ENCODE data around the gene MPST.
"Not testable (repeated sequence)": the region's sequence is repeated elsewhere in the genome, so short reads cannot be mapped to it uniquely, and the experiment has no call there.

The MPST gene

GRCh38 chr22:37070744-37071143 lies 51.2 kb downstream of the MPST start:
- Histone ChIP-seq H3F3A (ENCODE audit: control insufficient read depth, insufficient read depth) (no peaks in the 10 kb centered on the region), H3K27me3 (ENCODE audit: control insufficient read depth, low read length) (no peaks in the 10 kb centered on the region), H4K20me1 (ENCODE audit: control insufficient read depth, insufficient read depth, low read depth, low read length) (no peaks in the 10 kb centered on the region), H3K9me3 (ENCODE audit: control insufficient read depth, insufficient read depth, low read length) (no peaks in the 10 kb centered on the region), H3K4me2 (ENCODE audit: low read length) (no peak overlapping the region), H3K9me2 (replicated peaks; ENCODE audit: control insufficient read depth, low read length) (no peaks in the 10 kb centered on the region), H3K27ac (ENCODE audit: low read depth, low read length) (no peak overlapping the region), H3K4me1 (ENCODE audit: control insufficient read depth, low read length) (no peaks in the 10 kb centered on the region), H3K36me3 (ENCODE audit: control insufficient read depth, low read length) (no peaks in the 10 kb centered on the region), H3K79me2 (ENCODE audit: control insufficient read depth, low read length) (no peaks in the 10 kb centered on the region), H3K4me3 (ENCODE audit: low read length) (no peak overlapping the region)
- no peak for TF ChIP-seq EZH2phosphoT487 (IDR thresholded peaks at IDR 0.05; ENCODE audit: borderline replicate concordance, low read length)
- no peak for TF ChIP-seq CTCF (IDR thresholded peaks at IDR 0.05; ENCODE audit: low read depth, low read length, poor library complexity, severe bottlenecking)

GRCh38 chr22:37071850-37072592 lies 52.5 kb downstream of the MPST start:
- H3K4me3 ChIP-seq (ENCODE audit: low read length); H3K9me2 ChIP-seq (replicated peaks; ENCODE audit: control insufficient read depth, low read length); H3K27ac ChIP-seq (ENCODE audit: low read depth, low read length); H3K27me3 ChIP-seq (ENCODE audit: control insufficient read depth, low read length); H3K4me1 ChIP-seq (ENCODE audit: control insufficient read depth, low read length); H3K9me3 ChIP-seq (ENCODE audit: control insufficient read depth, insufficient read depth, low read length); H3K36me3 ChIP-seq (ENCODE audit: control insufficient read depth, low read length); H3F3A ChIP-seq (ENCODE audit: control insufficient read depth, insufficient read depth); H3K4me2 ChIP-seq (ENCODE audit: low read length); H4K20me1 ChIP-seq (ENCODE audit: control insufficient read depth, insufficient read depth, low read depth, low read length); H3K79me2 ChIP-seq (ENCODE audit: control insufficient read depth, low read length): not testable (repeated sequence)

GRCh38 chr22:37072673-37073072 lies 53.1 kb downstream of the MPST start:
- peaks cover 9% of the 10 kb centered on the region for H3K27me3 ChIP-seq (ENCODE audit: control insufficient read depth, low read length)
- no peaks in the 10 kb centered on the region for H3K4me1 ChIP-seq (ENCODE audit: control insufficient read depth, low read length)
- no peaks in the 10 kb centered on the region for H4K20me1 ChIP-seq (ENCODE audit: control insufficient read depth, insufficient read depth, low read depth, low read length)
- no peak overlapping the region for H3K4me3 ChIP-seq (ENCODE audit: low read length)
- H3K79me2 ChIP-seq (ENCODE audit: control insufficient read depth, low read length) = no peaks in the 10 kb centered on the region
- H3K9me3 ChIP-seq (ENCODE audit: control insufficient read depth, insufficient read depth, low read length) = no peaks in the 10 kb centered on the region
- no peaks in the 10 kb centered on the region for H3F3A ChIP-seq (ENCODE audit: control insufficient read depth, insufficient read depth)
- TF ChIP-seq CTCF (IDR thresholded peaks at IDR 0.05; ENCODE audit: low read depth, low read length, poor library complexity, severe bottlenecking) = no peak
- TF ChIP-seq EZH2phosphoT487 (IDR thresholded peaks at IDR 0.05; ENCODE audit: borderline replicate concordance, low read length) = no peak
- no peak overlapping the region for H3K4me2 ChIP-seq (ENCODE audit: low read length)
- H3K9me2 ChIP-seq (replicated peaks; ENCODE audit: control insufficient read depth, low read length) = no peaks in the 10 kb centered on the region
- no peak overlapping the region for H3K27ac ChIP-seq (ENCODE audit: low read depth, low read length)
- no peaks in the 10 kb centered on the region for H3K36me3 ChIP-seq (ENCODE audit: control insufficient read depth, low read length)

GRCh38 chr22:37074537-37074936 lies 55.0 kb downstream of the MPST start:
- Histone ChIP-seq H3K9me3 (ENCODE audit: control insufficient read depth, insufficient read depth, low read length) (no peaks in the 10 kb centered on the region), H3K4me2 (ENCODE audit: low read length) (no peak overlapping the region), H3K79me2 (ENCODE audit: control insufficient read depth, low read length) (no peaks in the 10 kb centered on the region), H4K20me1 (ENCODE audit: control insufficient read depth, insufficient read depth, low read depth, low read length) (no peaks in the 10 kb centered on the region), H3K4me1 (ENCODE audit: control insufficient read depth, low read length) (peaks cover 16% of the 10 kb centered on the region), H3K27ac (ENCODE audit: low read depth, low read length) (no peak overlapping the region), H3K27me3 (ENCODE audit: control insufficient read depth, low read length) (peaks cover 11% of the 10 kb centered on the region), H3K36me3 (ENCODE audit: control insufficient read depth, low read length) (no peaks in the 10 kb centered on the region), H3K4me3 (ENCODE audit: low read length) (no peak overlapping the region), H3K9me2 (replicated peaks; ENCODE audit: control insufficient read depth, low read length) (no peaks in the 10 kb centered on the region), H3F3A (ENCODE audit: control insufficient read depth, insufficient read depth) (no peaks in the 10 kb centered on the region)
- TF ChIP-seq EZH2phosphoT487 (IDR thresholded peaks at IDR 0.05; ENCODE audit: borderline replicate concordance, low read length) (no peak), CTCF (IDR thresholded peaks at IDR 0.05; ENCODE audit: low read depth, low read length, poor library complexity, severe bottlenecking) (no peak)
